Measurements from ENCODE around the gene CEP164. TPM values are rescaled to one million over a fixed set of nuclear protein-coding genes. Genes with fewer than 3 reads are reported as not detected.
A peak's percentile ranks its signal among the peaks of the same experiment; 100 is the strongest.
"Not testable (repeated sequence)": the region's sequence is repeated elsewhere in the genome, so short reads cannot be mapped to it uniquely, and the experiment has no call there.

Gene CEP164
- total RNA-seq, 1 donor from 2014 or later, result 25.2 TPM

DNA sequence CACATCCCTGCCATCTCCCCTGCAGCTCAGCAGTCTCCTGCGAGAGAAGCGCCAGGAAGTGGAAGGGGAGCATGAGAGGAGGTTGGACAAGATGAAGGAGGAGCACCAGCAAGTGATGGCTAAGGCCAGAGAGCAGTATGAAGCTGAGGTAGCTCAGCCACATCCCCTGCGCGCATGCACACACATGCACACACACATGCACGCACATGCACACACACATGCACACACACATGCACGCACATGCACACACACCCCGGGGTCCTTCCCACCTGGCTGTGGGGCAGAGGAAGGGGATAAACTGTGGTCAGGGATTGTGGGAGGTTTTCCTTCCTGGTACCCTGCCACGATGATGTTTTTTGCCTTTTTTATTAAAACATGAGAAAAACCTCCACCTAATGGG is 65.3 kb downstream of the CEP164 start:
- intact Hi-C loops (cut with DNase I), result no loop called here
- Histone ChIP-seq H3K4me1 (no peaks in the 10 kb centered on the region), H3K4me3 (no peak overlapping the region), H3K27me3 (no peaks in the 10 kb centered on the region), H3K27ac (no peak overlapping the region), H3K36me3 (peaks cover 61% of the 10 kb centered on the region), H3K9me3 (no peaks in the 10 kb centered on the region)
- ATAC-seq (no peak), DNase-seq (no peak)
- TF ChIP-seq, protein P1, sequence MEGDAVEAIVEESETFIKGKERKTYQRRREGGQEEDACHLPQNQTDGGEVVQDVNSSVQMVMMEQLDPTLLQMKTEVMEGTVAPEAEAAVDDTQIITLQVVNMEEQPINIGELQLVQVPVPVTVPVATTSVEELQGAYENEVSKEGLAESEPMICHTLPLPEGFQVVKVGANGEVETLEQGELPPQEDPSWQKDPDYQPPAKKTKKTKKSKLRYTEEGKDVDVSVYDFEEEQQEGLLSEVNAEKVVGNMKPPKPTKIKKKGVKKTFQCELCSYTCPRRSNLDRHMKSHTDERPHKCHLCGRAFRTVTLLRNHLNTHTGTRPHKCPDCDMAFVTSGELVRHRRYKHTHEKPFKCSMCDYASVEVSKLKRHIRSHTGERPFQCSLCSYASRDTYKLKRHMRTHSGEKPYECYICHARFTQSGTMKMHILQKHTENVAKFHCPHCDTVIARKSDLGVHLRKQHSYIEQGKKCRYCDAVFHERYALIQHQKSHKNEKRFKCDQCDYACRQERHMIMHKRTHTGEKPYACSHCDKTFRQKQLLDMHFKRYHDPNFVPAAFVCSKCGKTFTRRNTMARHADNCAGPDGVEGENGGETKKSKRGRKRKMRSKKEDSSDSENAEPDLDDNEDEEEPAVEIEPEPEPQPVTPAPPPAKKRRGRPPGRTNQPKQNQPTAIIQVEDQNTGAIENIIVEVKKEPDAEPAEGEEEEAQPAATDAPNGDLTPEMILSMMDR (IDR thresholded peaks at IDR 0.05), result no peak

DNA sequence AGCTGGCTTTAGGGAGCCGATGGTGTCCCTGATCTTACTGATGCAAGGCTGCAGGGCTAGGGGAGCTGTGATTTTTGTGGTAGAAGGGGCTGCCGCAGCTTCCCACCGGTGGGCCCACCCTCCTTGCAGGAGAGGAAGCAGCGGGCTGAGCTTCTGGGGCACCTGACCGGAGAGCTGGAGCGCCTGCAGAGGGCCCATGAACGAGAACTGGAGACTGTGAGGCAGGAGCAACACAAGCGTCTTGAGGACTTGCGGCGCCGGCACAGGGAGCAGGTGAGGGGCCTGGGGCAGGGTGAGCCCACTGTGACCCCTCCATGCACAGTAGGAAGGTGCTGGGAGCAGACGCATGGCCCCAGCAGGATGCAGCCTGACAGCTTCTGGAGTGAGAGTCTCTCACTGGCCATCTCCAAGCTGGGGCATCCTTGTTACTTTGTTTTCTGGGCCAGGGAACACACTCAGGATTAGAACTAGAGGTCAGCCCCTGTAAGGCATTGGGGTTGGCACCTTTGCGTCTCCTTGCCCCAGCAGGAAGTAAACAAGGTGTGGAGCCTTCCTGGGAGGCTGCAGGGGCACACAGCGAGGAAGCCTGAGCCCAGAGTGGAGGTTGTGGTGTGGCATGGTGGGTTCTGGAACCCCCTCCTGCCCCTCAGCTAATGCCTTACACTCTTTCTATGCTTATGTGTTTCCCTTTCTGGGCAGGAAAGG is 66.7 kb downstream of the CEP164 start:
- Histone ChIP-seq H3K9me3 (peaks cover 5% of the 10 kb centered on the region), H3K4me1 (no peaks in the 10 kb centered on the region), H3K36me3 (peaks cover 66% of the 10 kb centered on the region), H3K27ac (no peak overlapping the region), H3K4me3 (no peak overlapping the region), H3K27me3 (no peaks in the 10 kb centered on the region)
- intact Hi-C loops (cut with DNase I), result no loop called here
- DNase-seq, result peak; percentile 51
- TF ChIP-seq, protein P1 (IDR thresholded peaks at IDR 0.05), result no peak
- no peak for ATAC-seq

DNA sequence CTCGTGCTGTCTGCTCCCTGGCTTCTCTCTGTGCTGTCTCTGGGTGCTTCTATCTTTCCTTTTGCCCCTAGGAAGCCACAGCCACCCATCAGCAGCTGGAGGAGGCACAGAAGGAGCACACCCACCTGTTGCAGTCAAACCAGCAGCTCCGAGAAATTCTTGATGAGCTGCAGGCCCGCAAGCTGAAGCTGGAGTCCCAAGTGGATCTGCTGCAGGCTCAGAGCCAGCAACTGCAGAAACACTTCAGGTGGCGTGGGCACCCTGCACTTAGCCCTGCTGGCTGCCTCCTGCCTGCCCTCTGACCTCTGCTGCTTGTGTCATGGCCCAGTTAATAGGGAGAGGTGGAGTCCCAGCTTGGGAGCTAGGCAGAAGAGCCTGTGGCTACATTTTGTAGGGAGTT is 67.8 kb downstream of the CEP164 start:
- H3K27me3 ChIP-seq, result no peaks in the 10 kb centered on the region
- intact Hi-C loops (cut with DNase I), result no loop called here
- TF ChIP-seq, protein P1 (IDR thresholded peaks at IDR 0.05), result no peak
- DNase-seq (no peak), ATAC-seq (no peak)
- no peak overlapping the region for H3K27ac ChIP-seq
- peaks cover 65% of the 10 kb centered on the region for H3K36me3 ChIP-seq
- no peak overlapping the region for H3K4me3 ChIP-seq
- peaks cover 5% of the 10 kb centered on the region for H3K9me3 ChIP-seq
- no peaks in the 10 kb centered on the region for H3K4me1 ChIP-seq

DNA sequence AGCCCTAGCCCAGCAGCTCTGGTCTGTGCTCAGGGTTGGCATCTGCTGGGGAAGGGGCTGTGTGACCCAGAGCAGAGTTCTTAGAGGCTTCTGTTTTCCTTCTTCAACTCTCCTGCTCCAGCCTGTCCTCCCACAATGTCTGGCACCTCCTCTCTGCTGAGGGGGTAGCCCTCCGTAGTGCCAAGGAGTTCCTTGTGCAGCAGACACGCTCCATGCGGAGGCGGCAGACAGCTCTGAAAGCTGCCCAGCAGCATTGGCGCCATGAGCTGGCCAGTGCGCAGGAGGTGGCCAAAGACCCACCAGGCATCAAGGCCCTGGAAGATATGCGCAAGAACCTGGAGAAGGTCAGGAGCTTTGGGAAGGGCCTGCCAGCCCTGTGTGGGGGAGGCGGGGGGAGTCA is 69.3 kb downstream of the CEP164 start:
- H3K4me1 ChIP-seq, result no peaks in the 10 kb centered on the region
- no peak overlapping the region for H3K27ac ChIP-seq
- H3K27me3 ChIP-seq, result no peaks in the 10 kb centered on the region
- no peak overlapping the region for H3K4me3 ChIP-seq
- DNase-seq (no peak), ATAC-seq (no peak)
- peaks cover 5% of the 10 kb centered on the region for H3K9me3 ChIP-seq
- peaks cover 50% of the 10 kb centered on the region for H3K36me3 ChIP-seq
- TF ChIP-seq, protein P1 (IDR thresholded peaks at IDR 0.05), result no peak
- intact Hi-C loops (cut with DNase I), result no loop called here

DNA sequence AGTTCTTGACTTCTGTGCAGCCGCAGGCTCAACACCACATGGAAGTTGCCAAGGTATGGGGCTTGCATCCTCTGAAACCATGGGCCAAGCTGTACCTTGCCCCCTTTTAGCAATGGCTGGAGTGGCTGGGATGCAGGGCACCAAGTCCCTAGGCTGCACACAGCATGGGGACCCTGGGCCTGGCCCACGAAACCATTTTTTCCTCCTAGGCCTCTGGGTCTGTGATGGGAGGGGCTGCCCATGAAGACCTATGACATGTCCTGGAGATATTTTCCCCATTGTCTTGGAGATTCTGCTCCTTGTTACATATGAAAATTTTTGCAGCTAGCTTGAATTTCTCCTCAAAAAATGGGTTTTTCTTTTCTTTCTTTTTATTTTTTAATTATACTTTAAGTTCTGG is 71.0 kb downstream of the CEP164 start:
- intact Hi-C loops (cut with DNase I); DNase-seq; H3K27ac ChIP-seq; ATAC-seq; H3K4me1 ChIP-seq; H3K4me3 ChIP-seq; H3K27me3 ChIP-seq; H3K9me3 ChIP-seq: not testable (repeated sequence)
- H3K36me3 ChIP-seq, result peaks cover 34% of the 10 kb centered on the region

DNA sequence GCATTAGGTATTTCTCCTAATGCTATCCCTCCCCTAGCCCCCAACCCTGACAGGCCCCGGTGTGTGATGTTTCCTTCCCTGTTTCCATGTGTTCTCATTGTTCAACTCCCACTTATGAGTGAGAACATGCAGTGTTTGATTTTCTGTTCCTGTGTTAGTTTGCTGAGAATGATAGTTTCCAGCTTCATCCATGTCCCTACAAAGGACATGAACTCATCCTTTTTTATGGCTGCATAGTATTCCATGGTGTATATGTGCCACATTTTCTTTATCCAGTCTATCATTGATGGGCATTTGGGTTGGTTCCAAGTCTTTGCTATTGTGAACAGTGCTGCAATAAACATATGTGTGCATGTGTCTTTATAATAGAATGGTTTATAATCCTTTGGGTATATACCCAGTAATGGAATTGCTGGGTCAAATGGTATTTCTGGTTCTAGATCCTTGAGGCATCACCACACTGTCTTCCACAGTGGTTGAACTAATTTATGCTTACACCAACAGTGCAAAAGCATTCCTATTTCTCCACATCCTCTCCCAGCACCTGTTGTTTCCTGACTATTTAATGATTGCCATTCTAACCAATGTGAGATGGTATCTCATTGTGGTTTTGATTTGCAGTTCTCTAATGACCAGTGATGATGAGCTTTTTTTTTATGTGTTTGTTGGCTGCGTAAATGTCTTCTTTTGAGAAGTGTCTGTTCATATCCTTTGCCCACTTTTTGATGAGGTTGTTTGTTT is 71.6 kb downstream of the CEP164 start:
- H3K4me1 ChIP-seq; ATAC-seq; H3K27ac ChIP-seq; H3K27me3 ChIP-seq; H3K9me3 ChIP-seq; H3K4me3 ChIP-seq; intact Hi-C loops (cut with DNase I); DNase-seq: not testable (repeated sequence)
- H3K36me3 ChIP-seq, result peaks cover 34% of the 10 kb centered on the region

DNA sequence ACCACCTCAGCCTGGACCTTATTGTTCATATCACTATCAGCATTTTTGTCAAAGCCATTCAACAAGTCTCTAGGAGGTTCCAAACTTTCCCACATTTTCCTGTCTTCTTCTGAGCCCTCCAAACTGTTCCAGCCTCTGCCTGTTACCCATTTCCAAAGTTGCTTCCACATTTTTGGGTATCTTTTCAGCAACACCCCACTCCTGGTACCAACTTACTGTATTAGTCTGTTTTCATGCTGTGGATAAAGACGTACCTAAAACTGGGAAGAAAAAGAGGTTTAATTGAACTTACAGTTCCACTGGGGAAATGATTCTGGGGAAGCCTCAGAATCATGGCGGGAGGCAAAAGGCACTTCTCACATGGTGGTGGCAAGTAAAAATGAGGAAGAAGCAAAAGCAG is 78.2 kb downstream of the CEP164 start:
- not testable (repeated sequence) for DNase-seq, ATAC-seq, H3K4me1 ChIP-seq

More for the DNA sequence above, 78.2 kb downstream of the CEP164 start:
- H3K4me3 ChIP-seq; H3K27me3 ChIP-seq; intact Hi-C loops (cut with DNase I); H3K9me3 ChIP-seq; H3K27ac ChIP-seq: not testable (repeated sequence)
- H3K36me3 ChIP-seq, result peaks cover 34% of the 10 kb centered on the region
